ENCODE data around the gene EPB41L4B.

Gene EPB41L4B

GRCh38 chr9:109278216-109278615 lies 42.6 kb downstream of the EPB41L4B start:
- H3K27me3 ChIP-seq, result no peaks in the 10 kb centered on the region
- H3K4me3 ChIP-seq (ENCODE audit: low read depth, low read length), result no peak overlapping the region
- no peaks in the 10 kb centered on the region for H3K36me3 ChIP-seq
- TF ChIP-seq CTCF (IDR thresholded peaks at IDR 0.05; ENCODE audit: low read depth, low read length), result no peak
- H3K9me3 ChIP-seq, result no peaks in the 10 kb centered on the region
- H3K4me1 ChIP-seq, result no peaks in the 10 kb centered on the region
- no peak for DNase-seq

- TF ChIP-seq CTCF (IDR thresholded peaks at IDR 0.05; ENCODE audit: low read depth, low read length), result no peak
- no peak overlapping the region for H3K4me3 ChIP-seq (ENCODE audit: low read depth, low read length)
- H3K27me3 ChIP-seq, result no peaks in the 10 kb centered on the region
- no peaks in the 10 kb centered on the region for H3K9me3 ChIP-seq
- H3K36me3 ChIP-seq, result no peaks in the 10 kb centered on the region
- no peak for DNase-seq
- no peaks in the 10 kb centered on the region for H3K4me1 ChIP-seq
Observed at GRCh38 chr9:109277451-109277850, 43.4 kb downstream of the EPB41L4B start.

GRCh38 chr9:109276469-109277440 lies 44.1 kb downstream of the EPB41L4B start:
- H3K9me3 ChIP-seq, result no peaks in the 10 kb centered on the region
- no peak overlapping the region for H3K4me3 ChIP-seq (ENCODE audit: low read depth, low read length)
- DNase-seq, result no peak
- H3K36me3 ChIP-seq, result no peaks in the 10 kb centered on the region
- H3K27me3 ChIP-seq, result no peaks in the 10 kb centered on the region
- no peaks in the 10 kb centered on the region for H3K4me1 ChIP-seq
- no peak for TF ChIP-seq CTCF (IDR thresholded peaks at IDR 0.05; ENCODE audit: low read depth, low read length)

GRCh38 chr9:109274884-109275730 lies 45.8 kb downstream of the EPB41L4B start:
- no peak for TF ChIP-seq CTCF (IDR thresholded peaks at IDR 0.05; ENCODE audit: low read depth, low read length)
- no peak for DNase-seq
- H3K27me3 ChIP-seq, result no peaks in the 10 kb centered on the region

GRCh38 chr9:109273869-109274268 lies 47.0 kb downstream of the EPB41L4B start:
- Histone ChIP-seq H3K36me3 (no peaks in the 10 kb centered on the region), H3K4me1 (no peaks in the 10 kb centered on the region), H3K9me3 (no peaks in the 10 kb centered on the region), H3K4me3 (ENCODE audit: low read depth, low read length) (no peak overlapping the region), H3K27me3 (no peaks in the 10 kb centered on the region)
- no peak for TF ChIP-seq CTCF (IDR thresholded peaks at IDR 0.05; ENCODE audit: low read depth, low read length)
- DNase-seq, result no peak

More at GRCh38 chr9:109274884-109275730, 45.8 kb downstream of the EPB41L4B start:
- H3K36me3 ChIP-seq, result no peaks in the 10 kb centered on the region
- H3K4me3 ChIP-seq (ENCODE audit: low read depth, low read length), result no peak overlapping the region
- no peaks in the 10 kb centered on the region for H3K4me1 ChIP-seq
- no peaks in the 10 kb centered on the region for H3K9me3 ChIP-seq
